IPS-20b (cell line): Measurements from ENCODE around the gene DSCAM.

Experiments
- H3K27ac ChIP-seq: one replicate; pipeline ENCODE4 v1.5.1; 2013; ENCODE audit warnings: low read length
- H3K27me3 ChIP-seq: 2 replicates; pipeline ENCODE4 v1.6.1; 2013; ENCODE audit warnings: mild to moderate bottlenecking, low read length, inconsistent platforms; ENCODE audit not compliant: insufficient read depth
- H3K36me3 ChIP-seq: 2 replicates; pipeline ENCODE4 v1.6.1; 2013; ENCODE audit warnings: low read depth, mild to moderate bottlenecking, inconsistent platforms, low read length, moderate library complexity; ENCODE audit not compliant: insufficient read depth
- H3K4me1 ChIP-seq: 2 replicates; pipeline ENCODE4 v1.6.1; 2013; ENCODE audit warnings: mild to moderate bottlenecking, control low read depth, inconsistent platforms, low read length, moderate library complexity; ENCODE audit not compliant: insufficient read depth
- H3K4me3 ChIP-seq: 2 replicates; pipeline ENCODE4 v1.5.1; 2013; ENCODE audit warnings: mild to moderate bottlenecking, low read length, inconsistent platforms
- H3K9ac ChIP-seq: 2 replicates; pipeline ENCODE4 v1.6.1; 2013; ENCODE audit warnings: low read depth, mild to moderate bottlenecking, inconsistent platforms, low read length, moderate library complexity
- H3K9me3 ChIP-seq: 2 replicates; pipeline ENCODE4 v1.6.1; 2013; ENCODE audit warnings: mild to moderate bottlenecking, low read depth, low read length, inconsistent platforms; ENCODE audit not compliant: insufficient read depth

Gene DSCAM

GRCh38 chr21:40556442-40556968 lies 290.5 kb downstream of the DSCAM start:
- Histone ChIP-seq H3K9ac (no peak overlapping the region), H3K4me1 (no peaks in the 10 kb centered on the region), H3K27me3 (no peaks in the 10 kb centered on the region), H3K36me3 (no peaks in the 10 kb centered on the region), H3K27ac (no peak overlapping the region), H3K4me3 (no peak overlapping the region), H3K9me3 (no peaks in the 10 kb centered on the region)

GRCh38 chr21:40555021-40555528 lies 291.9 kb downstream of the DSCAM start:
- Histone ChIP-seq H3K36me3 (no peaks in the 10 kb centered on the region), H3K4me3 (no peak overlapping the region), H3K9me3 (peaks cover 7% of the 10 kb centered on the region; the same call in 1 of the 2 replicates), H3K9ac (no peak overlapping the region), H3K27ac (no peak overlapping the region), H3K4me1 (no peaks in the 10 kb centered on the region), H3K27me3 (no peaks in the 10 kb centered on the region)

- H3K4me3 ChIP-seq = no peak overlapping the region
- no peaks in the 10 kb centered on the region for H3K36me3 ChIP-seq
- H3K4me1 ChIP-seq = no peaks in the 10 kb centered on the region
- H3K9me3 ChIP-seq = peaks cover 7% of the 10 kb centered on the region; the same call in 1 of the 2 replicates
- no peak overlapping the region for H3K27ac ChIP-seq
- H3K9ac ChIP-seq = no peak overlapping the region
- H3K27me3 ChIP-seq = no peaks in the 10 kb centered on the region
These were observed 293.2 kb downstream of the DSCAM start for GRCh38 chr21:40553781-40554180.

GRCh38 chr21:40547906-40548513 lies 298.9 kb downstream of the DSCAM start:
- H3K27me3 ChIP-seq = peaks cover 3% of the 10 kb centered on the region; the same call in 1 of the 2 replicates
- H3K36me3 ChIP-seq = no peaks in the 10 kb centered on the region
- no peak overlapping the region for H3K9ac ChIP-seq
- H3K4me1 ChIP-seq = no peaks in the 10 kb centered on the region; the same call in 1 of the 2 replicates
- H3K9me3 ChIP-seq = peaks cover 7% of the 10 kb centered on the region; the same call in 1 of the 2 replicates
- H3K4me3 ChIP-seq = no peak overlapping the region
- no peak overlapping the region for H3K27ac ChIP-seq

GRCh38 chr21:40546647-40547046 lies 300.3 kb downstream of the DSCAM start:
- Histone ChIP-seq H3K4me1 (no peaks in the 10 kb centered on the region; the same call in 1 of the 2 replicates), H3K4me3 (no peak overlapping the region), H3K27ac (no peak overlapping the region), H3K36me3 (no peaks in the 10 kb centered on the region), H3K27me3 (peaks cover 3% of the 10 kb centered on the region; the same call in 1 of the 2 replicates), H3K9ac (no peak overlapping the region), H3K9me3 (peaks cover 7% of the 10 kb centered on the region; the same call in 1 of the 2 replicates)

- Histone ChIP-seq H3K9ac (no peak overlapping the region), H3K9me3 (no peaks in the 10 kb centered on the region), H3K4me3 (no peak overlapping the region), H3K36me3 (no peaks in the 10 kb centered on the region), H3K4me1 (no peaks in the 10 kb centered on the region), H3K27me3 (no peaks in the 10 kb centered on the region), H3K27ac (no peak overlapping the region)
These were observed 306.7 kb downstream of the DSCAM start for GRCh38 chr21:40540216-40540615.

- H3K9ac ChIP-seq = no peak overlapping the region
These were observed 312.1 kb downstream of the DSCAM start for GRCh38 chr21:40534886-40535285.

DNA sequence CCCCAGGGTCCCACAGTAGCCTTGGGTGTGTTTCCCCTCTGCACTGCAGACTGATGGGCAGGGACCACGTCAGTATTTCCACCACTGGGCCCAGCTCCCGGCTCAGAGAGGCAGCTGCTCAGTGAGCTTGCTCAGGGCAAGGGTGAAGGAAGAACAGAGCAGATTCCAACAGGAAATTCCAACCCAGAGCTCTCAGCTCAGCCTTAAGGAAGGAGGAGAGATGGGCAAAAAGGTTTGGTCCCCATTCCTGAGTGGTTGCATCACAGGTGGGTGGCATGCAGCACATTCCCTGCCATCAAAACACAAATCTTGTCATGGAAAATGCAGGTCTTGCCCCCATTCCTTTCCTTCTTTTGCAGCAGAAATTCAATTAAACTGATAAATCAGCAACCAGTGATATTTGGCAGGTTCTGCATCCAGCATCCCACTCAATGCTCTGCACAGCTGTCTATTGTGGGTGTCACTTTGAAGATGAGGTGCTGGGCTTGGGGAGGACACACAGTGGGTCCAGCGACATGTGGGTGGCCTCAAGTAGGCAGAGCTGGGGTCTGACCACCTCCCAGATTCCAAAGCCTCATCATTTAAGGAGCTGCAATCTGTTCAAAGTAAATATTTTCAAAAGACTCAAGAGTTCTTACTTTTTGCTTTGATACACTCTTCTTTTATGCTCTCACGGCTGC lies 315.4 kb downstream of the DSCAM start:
- Histone ChIP-seq H3K9me3 (peaks cover 5% of the 10 kb centered on the region; the same call in 1 of the 2 replicates), H3K27ac (no peak overlapping the region), H3K27me3 (no peaks in the 10 kb centered on the region), H3K9ac (no peak overlapping the region), H3K36me3 (no peaks in the 10 kb centered on the region), H3K4me1 (no peaks in the 10 kb centered on the region), H3K4me3 (no peak overlapping the region)

More at GRCh38 chr21:40534886-40535285, 312.1 kb downstream of the DSCAM start:
- no peaks in the 10 kb centered on the region for H3K9me3 ChIP-seq
- H3K27ac ChIP-seq = no peak overlapping the region
- H3K27me3 ChIP-seq = no peaks in the 10 kb centered on the region
- no peak overlapping the region for H3K4me3 ChIP-seq
- H3K4me1 ChIP-seq = no peaks in the 10 kb centered on the region
- H3K36me3 ChIP-seq = no peaks in the 10 kb centered on the region

DNA sequence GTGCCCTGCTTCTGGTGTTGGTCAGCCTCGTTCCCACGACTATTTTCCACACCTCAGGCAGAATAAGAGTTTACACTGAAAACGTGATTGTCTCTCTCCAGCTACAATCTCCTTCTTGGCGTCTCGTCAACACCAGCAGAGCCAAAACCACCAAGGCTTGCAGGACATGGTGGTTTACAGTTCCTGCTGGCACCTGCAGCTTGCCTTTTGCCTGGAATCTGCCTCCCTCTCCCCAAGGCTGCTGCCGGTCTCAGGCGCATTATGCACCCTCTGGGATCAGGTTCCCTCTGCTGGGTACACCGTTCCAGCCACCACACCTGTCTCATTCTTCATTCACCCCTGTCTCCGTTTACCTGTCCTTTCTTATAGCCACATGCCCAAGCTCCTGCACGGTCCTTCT lies 315.9 kb downstream of the DSCAM start:
- no peak overlapping the region for H3K4me3 ChIP-seq
- no peak overlapping the region for H3K9ac ChIP-seq
- H3K4me1 ChIP-seq = no peaks in the 10 kb centered on the region
- H3K36me3 ChIP-seq = no peaks in the 10 kb centered on the region
- H3K9me3 ChIP-seq = peaks cover 5% of the 10 kb centered on the region; the same call in 1 of the 2 replicates
- no peak overlapping the region for H3K27ac ChIP-seq
- no peaks in the 10 kb centered on the region for H3K27me3 ChIP-seq

DNA sequence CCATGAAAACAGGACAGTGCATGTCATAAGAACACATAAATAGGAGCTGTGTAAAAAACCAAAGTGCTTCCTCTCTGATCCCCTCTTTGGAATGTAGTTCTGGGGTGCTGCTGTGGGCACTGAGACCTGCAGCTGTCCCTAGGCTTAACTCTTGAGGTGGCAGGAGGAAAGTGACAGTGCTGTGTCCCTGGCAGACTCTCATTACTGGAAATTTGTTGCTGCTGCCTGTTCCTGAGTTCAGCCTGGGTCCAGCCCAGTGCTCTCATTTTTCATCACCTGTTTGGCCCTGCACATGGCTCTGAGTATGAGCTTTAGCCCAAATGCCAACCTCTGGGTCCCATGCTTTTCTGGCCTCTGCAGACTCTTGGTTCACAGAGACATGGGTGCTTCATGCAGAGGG lies 329.3 kb downstream of the DSCAM start:
- no peak overlapping the region for H3K4me3 ChIP-seq

GRCh38 chr21:40516335-40516734 lies 330.6 kb downstream of the DSCAM start:
- Histone ChIP-seq H3K4me3 (peak overlapping the region; percentile 23; the same call in 1 of the 2 replicates), H3K27ac (no peak overlapping the region), H3K9ac (no peak overlapping the region)

More for the DNA sequence above, 329.3 kb downstream of the DSCAM start:
- Histone ChIP-seq H3K4me1 (peaks cover 6% of the 10 kb centered on the region; the same call in 1 of the 2 replicates), H3K36me3 (no peaks in the 10 kb centered on the region), H3K9me3 (no peaks in the 10 kb centered on the region), H3K27me3 (no peaks in the 10 kb centered on the region), H3K27ac (no peak overlapping the region), H3K9ac (no peak overlapping the region)

More at GRCh38 chr21:40516335-40516734, 330.6 kb downstream of the DSCAM start:
- no peaks in the 10 kb centered on the region for H3K9me3 ChIP-seq
- H3K4me1 ChIP-seq = peaks cover 6% of the 10 kb centered on the region; the same call in 1 of the 2 replicates
- H3K36me3 ChIP-seq = no peaks in the 10 kb centered on the region
- no peaks in the 10 kb centered on the region for H3K27me3 ChIP-seq
